ENCODE measurements around the gene E2F7. TPM values are rescaled to one million over a fixed set of nuclear protein-coding genes. Genes with fewer than 3 reads are reported as not detected.

E2F7 gene
- total RNA-seq, 1 experiment from 2014 or later: 40.2 TPM

- no peak for DNase-seq
- peaks cover 64% of the 10 kb centered on the region for H3K36me3 Mint-ChIP-seq (ENCODE audit: insufficient read depth, unreplicated experiment)
- no peaks in the 10 kb centered on the region for H3K9me3 Mint-ChIP-seq (ENCODE audit: low read depth, unreplicated experiment)
- intact Hi-C loops (cut with micrococcal nuclease; ENCODE audit: unreplicated experiment): no loop called here
- H3K4me1 Mint-ChIP-seq (ENCODE audit: low read depth, unreplicated experiment): no peaks in the 10 kb centered on the region
- no TSS peak for BruUV-seq (replicated peaks)
- no peak overlapping the region for H3K27ac Mint-ChIP-seq (ENCODE audit: unreplicated experiment)
- TF ChIP-seq CTCF (IDR thresholded peaks at IDR 0.05; ENCODE audit: unreplicated experiment): no peak
- CTCF ChIA-PET: no interaction called here
- no peaks in the 10 kb centered on the region for H3K27me3 Mint-ChIP-seq (ENCODE audit: unreplicated experiment)
- no peak overlapping the region for H3K4me3 Mint-ChIP-seq (ENCODE audit: low read depth, unreplicated experiment)
Observed at GRCh38 chr12:77023501-77023900, 41.9 kb downstream of the E2F7 start.

GRCh38 chr12:77019920-77020319 is 45.4 kb downstream of the E2F7 start:
- H3K27ac Mint-ChIP-seq (ENCODE audit: unreplicated experiment): peak overlapping the region; percentile 5
- CTCF ChIA-PET: no interaction called here
- no peak for DNase-seq

GRCh38 chr12:77016606-77017005 is 48.8 kb downstream of the E2F7 start:
- CTCF ChIA-PET: no interaction called here
- TF ChIP-seq CTCF (IDR thresholded peaks at IDR 0.05; ENCODE audit: unreplicated experiment): no peak
- no peaks in the 10 kb centered on the region for H3K27me3 Mint-ChIP-seq (ENCODE audit: unreplicated experiment)
- no TSS peak for BruUV-seq (replicated peaks)
- no peak for DNase-seq
- no peaks in the 10 kb centered on the region for H3K4me1 Mint-ChIP-seq (ENCODE audit: low read depth, unreplicated experiment)
- H3K9me3 Mint-ChIP-seq (ENCODE audit: low read depth, unreplicated experiment): no peaks in the 10 kb centered on the region
- no peak overlapping the region for H3K4me3 Mint-ChIP-seq (ENCODE audit: low read depth, unreplicated experiment)
- peaks cover 31% of the 10 kb centered on the region for H3K36me3 Mint-ChIP-seq (ENCODE audit: insufficient read depth, unreplicated experiment)
- no peak overlapping the region for H3K27ac Mint-ChIP-seq (ENCODE audit: unreplicated experiment)
- intact Hi-C loops (cut with micrococcal nuclease; ENCODE audit: unreplicated experiment): no loop called here

More at GRCh38 chr12:77019920-77020319, 45.4 kb downstream of the E2F7 start:
- Mint-ChIP-seq H3K9me3 (ENCODE audit: low read depth, unreplicated experiment) (no peaks in the 10 kb centered on the region), H3K4me1 (ENCODE audit: low read depth, unreplicated experiment) (no peaks in the 10 kb centered on the region), H3K4me3 (ENCODE audit: low read depth, unreplicated experiment) (no peak overlapping the region), H3K36me3 (ENCODE audit: insufficient read depth, unreplicated experiment) (peaks cover 48% of the 10 kb centered on the region), H3K27me3 (ENCODE audit: unreplicated experiment) (no peaks in the 10 kb centered on the region)
- no TSS peak for BruUV-seq (replicated peaks)
- TF ChIP-seq CTCF (IDR thresholded peaks at IDR 0.05; ENCODE audit: unreplicated experiment): no peak
- intact Hi-C loops (cut with micrococcal nuclease; ENCODE audit: unreplicated experiment): no loop called here

- DNase-seq: no peak
- H3K27ac Mint-ChIP-seq (ENCODE audit: unreplicated experiment): no peak overlapping the region
- CTCF ChIA-PET: no interaction called here
- H3K36me3 Mint-ChIP-seq (ENCODE audit: insufficient read depth, unreplicated experiment): peaks cover 9% of the 10 kb centered on the region
- H3K4me3 Mint-ChIP-seq (ENCODE audit: low read depth, unreplicated experiment): no peak overlapping the region
- no peaks in the 10 kb centered on the region for H3K27me3 Mint-ChIP-seq (ENCODE audit: unreplicated experiment)
- no peaks in the 10 kb centered on the region for H3K4me1 Mint-ChIP-seq (ENCODE audit: low read depth, unreplicated experiment)
- H3K9me3 Mint-ChIP-seq (ENCODE audit: low read depth, unreplicated experiment): no peaks in the 10 kb centered on the region
- intact Hi-C loops (cut with micrococcal nuclease; ENCODE audit: unreplicated experiment): loop anchor here (5.0 kb wide), 1 partner anchor 136 kb away; the partner anchor contains the start of gene CSRP2
- TF ChIP-seq CTCF (IDR thresholded peaks at IDR 0.05; ENCODE audit: unreplicated experiment): no peak
- no TSS peak for BruUV-seq (replicated peaks)
Observed at GRCh38 chr12:77013091-77013490, 52.3 kb downstream of the E2F7 start.
